Measurements from ENCODE around the gene ENKUR.

The ENKUR gene

DNA sequence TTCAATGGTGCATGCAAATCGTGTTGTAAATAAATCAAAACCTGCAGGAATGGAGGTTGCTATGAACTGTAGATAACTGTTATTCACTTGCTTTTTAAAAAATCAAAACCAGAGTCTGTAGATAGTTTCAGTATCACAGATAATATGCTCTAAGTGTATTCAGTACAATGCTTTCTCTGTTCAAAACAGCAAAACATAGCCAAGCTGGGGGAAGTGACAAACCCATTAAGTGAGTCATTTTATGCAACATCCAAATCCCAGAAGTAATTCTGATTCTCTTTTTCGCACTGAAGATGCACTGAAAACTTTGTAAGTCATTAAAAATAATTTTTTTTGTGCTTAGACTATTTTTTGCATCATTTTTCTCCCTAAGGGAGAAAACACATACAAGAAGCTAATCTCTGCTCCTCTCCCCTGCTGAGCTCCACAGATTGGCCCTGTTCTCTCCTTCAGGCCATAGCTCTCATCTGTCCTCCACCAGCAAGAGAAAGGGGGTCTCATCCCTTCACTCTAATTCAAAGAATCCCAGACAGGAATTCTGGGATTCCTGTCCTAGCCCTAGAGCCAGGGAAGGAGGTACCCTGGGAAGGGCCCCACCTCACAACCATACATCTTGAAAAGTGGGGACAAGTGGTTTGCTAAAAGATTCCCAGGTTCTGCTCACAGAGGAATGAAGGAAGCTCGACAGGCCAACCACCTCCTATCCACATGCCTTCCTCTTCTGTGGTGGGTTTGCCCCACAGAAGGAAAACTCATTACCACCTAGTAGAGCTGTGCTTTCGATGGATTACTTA lies 68.5 kb downstream of the ENKUR start:
- DNase-seq (ENCODE audit: low read depth) = no peak

- no peak for DNase-seq (ENCODE audit: low read depth)
Observed at GRCh38 chr10:24944512-24945255, 71.3 kb downstream of the ENKUR start.

GRCh38 chr10:24938525-24938924 lies 77.4 kb downstream of the ENKUR start:
- no peak for DNase-seq (ENCODE audit: low read depth)

- no peak for DNase-seq (ENCODE audit: low read depth)
Observed at GRCh38 chr10:24938076-24938475, 77.9 kb downstream of the ENKUR start.

GRCh38 chr10:24935504-24936292 lies 80.3 kb downstream of the ENKUR start:
- DNase-seq (ENCODE audit: low read depth) = no peak
